ENCODE results near the gene LRAT. TPM values are rescaled to one million over a fixed set of nuclear protein-coding genes. Genes with fewer than 3 reads are reported as not detected.

LRAT gene
- total and polyA plus RNA-seq, 2 of the 13 experiments (the other 11 are each of a cell fraction or from before 2014, with no cell fraction given): 0.11 TPM; not detected in 1

GRCh38 chr4:154720618-154721267 lies 23.1 kb upstream of the LRAT start:
- Histone ChIP-seq H3K9ac (ENCODE audit: insufficient read depth, low read depth, low read length) (no peak overlapping the region), H3K4me3 (replicated peaks in 1 of 3; ENCODE audit: insufficient read depth in 1 of 3, low read depth in 2 of 3, low read length in 3 of 3) (no peak overlapping the region), H3K27me3 (ENCODE audit: control insufficient read depth in 1 of 2, insufficient read depth in 2 of 2, low read length in 2 of 2) (no peaks in the 10 kb centered on the region), H3K36me3 (replicated peaks in 1 of 2; ENCODE audit: control insufficient read depth in 1 of 2, insufficient read depth in 2 of 2, low read length in 2 of 2) (no peaks in the 10 kb centered on the region), H3K4me1 (ENCODE audit: insufficient read depth, low read length) (no peaks in the 10 kb centered on the region), H3K27ac (ENCODE audit: extremely low read length, insufficient read depth, low read length) (no peak overlapping the region), H3K79me2 (ENCODE audit: insufficient read depth, low read length) (no peaks in the 10 kb centered on the region), H2AFZ (ENCODE audit: low read length) (no peak overlapping the region), H3K4me2 (ENCODE audit: low read depth, low read length) (no peak overlapping the region), H3K9me3 (ENCODE audit: low read length) (no peaks in the 10 kb centered on the region), H4K20me1 (ENCODE audit: insufficient read depth, low read length) (no peaks in the 10 kb centered on the region)
- no peak for TF ChIP-seq GLI4 (CRISPR knock-in tag; IDR thresholded peaks at IDR 0.05; ENCODE audit: borderline replicate concordance)
- no peak for TF ChIP-seq GFI1 (CRISPR knock-in tag; IDR thresholded peaks at IDR 0.05; ENCODE audit: borderline replicate concordance)
- TF ChIP-seq ZEB1 (IDR thresholded peaks at IDR 0.05; ENCODE audit: insufficient replicate concordance, low read depth): no peak
- TF ChIP-seq CENPT (CRISPR knock-in tag; IDR thresholded peaks at IDR 0.05; ENCODE audit: low read depth): no peak
- no peak for TF ChIP-seq BCLAF1 (IDR thresholded peaks at IDR 0.05)
- TF ChIP-seq, protein P1, sequence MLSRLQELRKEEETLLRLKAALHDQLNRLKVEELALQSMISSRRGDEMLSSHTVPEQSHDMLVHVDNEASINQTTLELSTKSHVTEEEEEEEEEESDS (CRISPR knock-in tag; IDR thresholded peaks at IDR 0.05; ENCODE audit: borderline replicate concordance): no peak
- no peak for TF ChIP-seq PITX1 (CRISPR knock-in tag; IDR thresholded peaks at IDR 0.05)
- no peak for TF ChIP-seq ZSCAN29 (CRISPR knock-in tag; conservative IDR thresholded peaks at IDR 0.05)
- no peak for TF ChIP-seq HNRNPL (IDR thresholded peaks at IDR 0.05; ENCODE audit: low read depth, low read length)
- TF ChIP-seq TBL1XR1 (IDR thresholded peaks at IDR 0.05; ENCODE audit: borderline replicate concordance, low read length, partially characterized antibody): no peak
- no peak for TF ChIP-seq ADNP (CRISPR knock-in tag; IDR thresholded peaks at IDR 0.05)
- no peak for TF ChIP-seq PHF8 (CRISPR knock-in tag; IDR thresholded peaks at IDR 0.05)
- TF ChIP-seq ZNF101 (CRISPR knock-in tag; IDR thresholded peaks at IDR 0.05; ENCODE audit: borderline replicate concordance, low read depth): no peak
- no peak for TF ChIP-seq GZF1 (CRISPR knock-in tag; IDR thresholded peaks at IDR 0.05)
- TF ChIP-seq SP1 (IDR thresholded peaks at IDR 0.05): no peak
- no peak for TF ChIP-seq SP1 (CRISPR knock-in tag; IDR thresholded peaks at IDR 0.05)
- TF ChIP-seq, protein P2, sequence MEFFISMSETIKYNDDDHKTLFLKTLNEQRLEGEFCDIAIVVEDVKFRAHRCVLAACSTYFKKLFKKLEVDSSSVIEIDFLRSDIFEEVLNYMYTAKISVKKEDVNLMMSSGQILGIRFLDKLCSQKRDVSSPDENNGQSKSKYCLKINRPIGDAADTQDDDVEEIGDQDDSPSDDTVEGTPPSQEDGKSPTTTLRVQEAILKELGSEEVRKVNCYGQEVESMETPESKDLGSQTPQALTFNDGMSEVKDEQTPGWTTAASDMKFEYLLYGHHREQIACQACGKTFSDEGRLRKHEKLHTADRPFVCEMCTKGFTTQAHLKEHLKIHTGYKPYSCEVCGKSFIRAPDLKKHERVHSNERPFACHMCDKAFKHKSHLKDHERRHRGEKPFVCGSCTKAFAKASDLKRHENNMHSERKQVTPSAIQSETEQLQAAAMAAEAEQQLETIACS (CRISPR knock-in tag; IDR thresholded peaks at IDR 0.05): no peak
- no peak for TF ChIP-seq ZNF337 (CRISPR knock-in tag; IDR thresholded peaks at IDR 0.05; ENCODE audit: borderline replicate concordance, low read depth)
- no peak for TF ChIP-seq ZNF510 (CRISPR knock-in tag; IDR thresholded peaks at IDR 0.05; ENCODE audit: low read depth)
- intact Hi-C loops (cut with micrococcal nuclease; ENCODE audit: unreplicated experiment) (no loop called here), in situ Hi-C loops (cut with HindIII; ENCODE audit: extremely low pct_ligation_motif_present, low pct_unique_long_range_greater_than_20kb) (no loop called here)
- FAIRE-seq (no peak), DNase-seq (ENCODE audit: low spot score) (no peak), ATAC-seq (no peak)
- POLR2A ChIA-PET: no interaction called here
- WGBS (ENCODE audit: low lambda C conversion rate): 0% methylated on average over 3 of the region's 3 CpGs
- no TSS peak for BruUV-seq (replicated peaks)
- CTCF ChIA-PET (ENCODE audit: low intra/inter-chr PET ratio, low total read pairs): no interaction called here

Measured in HepG2 (cell line).